CD1c-positive myeloid dendritic cell (primary cell): ENCODE data around the gene SLC24A4.

Source experiments
- DNase-seq: peaks from one replicate; pipeline ENCODE4 v3.0.0-alpha.2; 2016; ENCODE audit errors: extremely low spot score

Gene SLC24A4

GRCh38 chr14:92316176-92316575 lies 6.8 kb upstream of the SLC24A4 start:
- DNase-seq: no peak

- DNase-seq: no peak
These were observed 6.0 kb upstream of the SLC24A4 start for GRCh38 chr14:92316937-92317336.

GRCh38 chr14:92317511-92317910 lies 5.5 kb upstream of the SLC24A4 start:
- no peak for DNase-seq

GRCh38 chr14:92321701-92322100 lies 1.3 kb upstream of the SLC24A4 start:
- no peak for DNase-seq

- no peak for DNase-seq
These were observed 449 bp upstream of the SLC24A4 start for GRCh38 chr14:92322516-92322915.

- DNase-seq: peak; percentile 27
These were observed 1.2 kb downstream of the SLC24A4 start for GRCh38 chr14:92323916-92324818.

- no peak for DNase-seq
These were observed 2.9 kb downstream of the SLC24A4 start for GRCh38 chr14:92325835-92326234.

- no peak for DNase-seq
These were observed 5.8 kb downstream of the SLC24A4 start for GRCh38 chr14:92328664-92329255.

- no peak for DNase-seq
These were observed 11.1 kb downstream of the SLC24A4 start for GRCh38 chr14:92334050-92334449.

GRCh38 chr14:92336363-92336762 lies 13.4 kb downstream of the SLC24A4 start:
- DNase-seq: no peak

- no peak for DNase-seq
These were observed 16.5 kb downstream of the SLC24A4 start for GRCh38 chr14:92339426-92339825.

- DNase-seq: no peak
These were observed 17.1 kb downstream of the SLC24A4 start for GRCh38 chr14:92340071-92340470.

GRCh38 chr14:92340931-92341330 lies 18.0 kb downstream of the SLC24A4 start:
- DNase-seq: no peak

GRCh38 chr14:92341791-92342190 lies 18.8 kb downstream of the SLC24A4 start:
- DNase-seq: no peak

GRCh38 chr14:92348154-92348553 lies 25.2 kb downstream of the SLC24A4 start:
- DNase-seq: peak; percentile 12

GRCh38 chr14:92351750-92352149 lies 28.8 kb downstream of the SLC24A4 start:
- no peak for DNase-seq

- peak; percentile 66 for DNase-seq
These were observed 29.4 kb downstream of the SLC24A4 start for GRCh38 chr14:92352158-92352985.

GRCh38 chr14:92353447-92353846 lies 30.5 kb downstream of the SLC24A4 start:
- no peak for DNase-seq

- DNase-seq: no peak
These were observed 33.7 kb downstream of the SLC24A4 start for GRCh38 chr14:92356677-92357076.

- no peak for DNase-seq
These were observed 37.8 kb downstream of the SLC24A4 start for GRCh38 chr14:92360651-92361370.

GRCh38 chr14:92362781-92363235 lies 39.8 kb downstream of the SLC24A4 start:
- DNase-seq: peak; percentile 27

GRCh38 chr14:92366237-92366636 lies 43.3 kb downstream of the SLC24A4 start:
- no peak for DNase-seq
